ENCODE measurements around the gene URAD.

DNA sequence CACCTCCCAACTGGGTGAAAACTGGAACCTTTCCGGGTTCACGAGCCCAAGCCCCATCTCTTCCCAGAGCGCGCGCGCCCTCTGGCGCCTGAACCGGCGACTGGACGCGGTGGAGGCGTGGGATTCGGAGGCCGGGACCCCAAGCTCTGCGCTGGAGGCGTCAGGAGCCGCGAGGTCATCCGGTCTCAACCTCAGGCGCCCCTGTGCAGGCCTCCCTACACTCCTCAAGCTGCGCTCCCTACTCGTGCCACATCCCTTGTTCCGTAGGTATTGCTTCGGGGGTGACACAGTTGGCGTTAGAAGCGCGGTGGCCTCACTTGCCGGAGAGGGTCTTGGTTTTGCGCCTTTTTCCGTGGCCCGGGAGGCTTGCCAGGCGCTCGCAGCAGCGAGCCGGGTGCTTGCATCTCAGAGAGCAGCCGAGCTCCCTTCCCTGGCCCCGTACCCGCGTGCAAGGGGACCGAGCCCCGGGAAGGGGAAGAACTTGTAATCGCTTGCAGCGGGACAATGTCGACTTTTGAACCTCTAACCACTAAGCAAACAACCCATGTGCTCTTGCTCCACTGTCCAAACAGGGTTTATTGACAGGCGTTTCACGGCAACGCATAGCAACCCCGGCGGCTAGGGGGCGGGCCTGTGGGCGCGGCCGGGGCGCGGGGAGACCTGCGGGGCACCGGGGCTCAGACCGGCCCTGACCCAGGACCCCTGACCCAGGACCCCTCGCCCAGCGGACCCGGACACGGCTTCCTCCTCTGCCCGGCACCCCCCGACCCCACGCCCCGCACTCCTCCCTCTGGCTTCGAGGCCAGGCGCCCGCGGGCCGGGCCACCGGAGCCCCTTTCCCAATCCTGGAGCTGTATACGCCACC lies 27.9 kb downstream of the URAD start:
- TF ChIP-seq POLR2AphosphoS5 (IDR thresholded peaks at IDR 0.05) (no peak), POLR2A (IDR thresholded peaks at IDR 0.05; ENCODE audit: low read depth) (no peak)
